Measurements from ENCODE around the gene UQCR10. TPM values are rescaled to one million over a fixed set of nuclear protein-coding genes. Genes with fewer than 3 reads are reported as not detected.

Gene UQCR10
- total and polyA plus RNA-seq, 2 of the 4 experiments (the other 2 are of a cell fraction) = 103 to 260 TPM

GRCh38 chr22:29816539-29816938 is 49.4 kb downstream of the UQCR10 start:
- H2BK15ac ChIP-seq (ENCODE audit: low read depth, low read length) = no peak overlapping the region
- no TSS peak for BruUV-seq (replicated peaks)
- no peak overlapping the region for H2AK5ac ChIP-seq (ENCODE audit: low read depth, low read length)
- peaks cover 1% of the 10 kb centered on the region; the same call in 1 of the 2 replicates for H3K4me1 ChIP-seq (ENCODE audit: control insufficient read depth, insufficient read depth, low read length)
- no peak overlapping the region for H4K91ac ChIP-seq (ENCODE audit: insufficient read depth, low read depth, low read length)
- POLR2A ChIA-PET (ENCODE audit: unreplicated experiment) = no interaction called here
- no peak overlapping the region for H4K8ac ChIP-seq (ENCODE audit: low read depth in 2 of 2, low read length in 2 of 2)
- in situ Hi-C loops (cut with MboI; ENCODE audit: low sequenced_read_pairs) (no loop called here), intact Hi-C loops (cut with micrococcal nuclease) (no loop called here), dilution Hi-C loops (cut with HindIII; ENCODE audit: low sequenced_read_pairs, unreplicated experiment) (no loop called here)
- no peaks in the 10 kb centered on the region for H3K79me1 ChIP-seq (ENCODE audit: low read depth in 1 of 2, low read length in 2 of 2)
- H3K9me1 ChIP-seq (ENCODE audit: insufficient read depth, low read length) = peaks cover 2% of the 10 kb centered on the region; the same call in 1 of the 2 replicates
- no peak overlapping the region for H2BK120ac ChIP-seq (ENCODE audit: low read depth, low read length)
- 93% methylated on average over 3 of the region's 6 CpGs; no CpG with 5 or more reads in 1 of the 2 experiments for WGBS, 2 experiments (ENCODE audit: extremely low coverage in 2 of 2, insufficient read length in 1 of 2)
- CTCF ChIA-PET = no interaction called here
- H3K18ac ChIP-seq (ENCODE audit: low read depth, low read length) = no peak overlapping the region
- ATAC-seq (ENCODE audit: low read depth) (no peak), DNase-seq (no peak)
- no peak overlapping the region for H2AK9ac ChIP-seq (replicated peaks; ENCODE audit: low read depth, low read length, poor library complexity)
- no peaks in the 10 kb centered on the region for H3K9me3 ChIP-seq (ENCODE audit: control insufficient read depth, insufficient read depth, low read length)
- H3K4ac ChIP-seq (ENCODE audit: low read depth, low read length) = no peak overlapping the region
- H3K4me3 ChIP-seq (ENCODE audit: insufficient read depth, low read depth, low read length) = no peak overlapping the region
- H3K9ac ChIP-seq (ENCODE audit: low read depth, low read length) = no peak overlapping the region
- H4K20me1 ChIP-seq (ENCODE audit: insufficient read depth, low read length) = peaks cover 7% of the 10 kb centered on the region; the same call in 1 of the 2 replicates
- H3K56ac ChIP-seq (ENCODE audit: extremely low read depth, insufficient read depth, low read length) = no peak overlapping the region
- TF ChIP-seq SMC3 (IDR thresholded peaks at IDR 0.05; ENCODE audit: low read depth, low read length) (no peak), MAFK (IDR thresholded peaks at IDR 0.05; ENCODE audit: low read depth, low read length) (no peak), CHD1 (IDR thresholded peaks at IDR 0.05; ENCODE audit: low read depth, low read length) (no peak), POLR2A (IDR thresholded peaks at IDR 0.05; ENCODE audit: low read depth, low read length) (no peak), ELK1 (IDR thresholded peaks at IDR 0.05; ENCODE audit: borderline replicate concordance, low read depth, low read length) (no peak), MAZ (IDR thresholded peaks at IDR 0.05; ENCODE audit: borderline replicate concordance, low read depth, low read length) (no peak), MXI1 (IDR thresholded peaks at IDR 0.05; ENCODE audit: borderline replicate concordance, low read depth, low read length) (no peak), CTCF (conservative IDR thresholded peaks at IDR 0.05; ENCODE audit: low read depth, low read length) (no peak), FOS (IDR thresholded peaks at IDR 0.05; ENCODE audit: low read depth, low read length) (no peak), BHLHE40 (IDR thresholded peaks at IDR 0.05; ENCODE audit: low read depth, low read length) (no peak), USF2 (IDR thresholded peaks at IDR 0.05; ENCODE audit: low read depth, low read length) (no peak), NFE2L2 (IDR thresholded peaks at IDR 0.05; ENCODE audit: low read depth, low read length) (no peak), CEBPB (IDR thresholded peaks at IDR 0.05; ENCODE audit: low read depth, low read length) (no peak), RAD21 (IDR thresholded peaks at IDR 0.05; ENCODE audit: low read length) (no peak), RCOR1 (IDR thresholded peaks at IDR 0.05; ENCODE audit: insufficient replicate concordance, low read length) (no peak), RFX5 (IDR thresholded peaks at IDR 0.05; ENCODE audit: low read depth, low read length) (no peak)
- no peak overlapping the region for H3K27ac ChIP-seq (ENCODE audit: insufficient read depth, low read length)
- no peak overlapping the region for H2BK5ac ChIP-seq (ENCODE audit: low read depth, low read length, poor library complexity, severe bottlenecking)
- no peaks in the 10 kb centered on the region for H3K27me3 ChIP-seq (ENCODE audit: control insufficient read depth, insufficient read depth, low read length)
- H2AFZ ChIP-seq (replicated peaks; ENCODE audit: low read length, poor library complexity) = no peak overlapping the region
- H2BK20ac ChIP-seq (ENCODE audit: low read depth, low read length) = no peak overlapping the region
- H3K4me2 ChIP-seq (ENCODE audit: low read depth, low read length) = no peak overlapping the region
- no peak overlapping the region for H4K5ac ChIP-seq (ENCODE audit: low read depth, low read length)
- no peak overlapping the region for H3K14ac ChIP-seq (replicated peaks; ENCODE audit: low read depth, low read length)
- H3K23ac ChIP-seq (ENCODE audit: low read depth, low read length) = no peak overlapping the region
- H3K36me3 ChIP-seq (ENCODE audit: control insufficient read depth, insufficient read depth, low read length) = peaks cover 47% of the 10 kb centered on the region
